Kidney tubule cell (primary cell): ENCODE results near the gene TNFRSF11A.

Source experiments
- DNase-seq: peaks from one replicate; pipeline ENCODE4 v3.0.0-alpha.2; 2018; ENCODE audit warnings: low spot score

The TNFRSF11A gene

GRCh38 chr18:62324917-62325805 lies at the start of gene TNFRSF11A:
Gene TNFRSF11A, plus strand, starts transcription at chr18:62325310. Its CDS starts 43 bp downstream, at chr18:62325353.
- DNase-seq, result peak; percentile 70

GRCh38 chr18:62277045-62277444 lies 48.1 kb upstream of the TNFRSF11A start:
- no peak for DNase-seq

DNA sequence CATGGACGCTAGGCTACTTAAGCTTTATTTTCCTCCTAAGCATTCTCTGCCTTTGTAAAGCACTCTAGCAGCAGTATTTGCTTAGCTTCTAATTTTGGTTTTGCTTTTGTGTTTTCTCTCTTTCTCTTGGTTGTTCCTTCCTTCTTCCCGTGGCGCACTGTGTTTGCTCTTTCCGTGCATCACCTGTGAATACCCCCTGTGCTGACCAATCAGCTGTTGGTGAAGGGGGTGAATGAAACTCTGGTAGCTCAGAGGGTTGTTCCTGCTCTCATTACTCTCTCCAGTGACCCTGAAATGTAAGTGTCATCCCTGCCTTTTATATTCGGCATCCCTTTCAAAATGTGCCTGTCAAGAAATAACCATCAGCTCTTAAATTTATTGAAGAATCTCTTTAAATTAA lies 45.5 kb upstream of the TNFRSF11A start:
- no peak for DNase-seq

GRCh38 chr18:62280058-62280457 lies 45.1 kb upstream of the TNFRSF11A start:
- no peak for DNase-seq

DNA sequence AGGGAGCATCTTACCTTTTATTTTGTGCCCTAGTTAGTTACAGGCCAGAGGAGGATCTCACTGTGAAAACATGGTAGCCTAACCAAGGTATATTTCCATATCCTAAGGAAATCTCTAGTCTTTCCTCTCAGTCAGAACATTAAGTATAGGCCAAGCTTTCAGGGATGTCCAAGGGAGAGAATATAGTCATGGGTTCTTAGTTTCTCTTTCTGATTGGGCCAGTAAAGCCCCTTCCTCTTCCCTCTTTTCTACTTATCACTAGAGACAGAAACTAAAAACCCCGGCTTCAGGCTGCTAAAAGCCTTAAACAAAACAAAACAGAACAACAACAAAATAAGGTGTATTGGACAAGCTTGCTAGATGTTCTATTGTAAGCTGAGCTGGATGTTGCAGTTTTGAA lies 44.3 kb upstream of the TNFRSF11A start:
- DNase-seq, result no peak

DNA sequence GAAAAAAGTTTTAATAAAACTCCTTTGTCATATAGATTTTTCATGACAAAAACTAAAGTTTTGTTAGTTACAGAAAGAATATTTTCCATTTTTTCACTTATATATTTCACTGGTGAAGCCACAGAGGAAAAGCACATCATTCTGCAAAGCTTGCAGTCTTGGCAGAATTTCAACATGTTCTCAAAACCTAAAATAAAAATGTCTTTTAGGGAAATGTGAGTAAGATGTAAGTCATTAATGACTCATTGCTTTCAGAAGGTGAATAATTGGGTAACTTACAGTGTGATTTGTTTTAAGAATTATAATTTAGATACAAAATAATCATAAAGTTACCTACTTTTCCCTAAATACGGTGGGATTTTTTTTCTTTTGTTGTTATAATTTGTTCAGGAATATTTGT lies 43.4 kb upstream of the TNFRSF11A start:
- DNase-seq, result peak; percentile 65

DNA sequence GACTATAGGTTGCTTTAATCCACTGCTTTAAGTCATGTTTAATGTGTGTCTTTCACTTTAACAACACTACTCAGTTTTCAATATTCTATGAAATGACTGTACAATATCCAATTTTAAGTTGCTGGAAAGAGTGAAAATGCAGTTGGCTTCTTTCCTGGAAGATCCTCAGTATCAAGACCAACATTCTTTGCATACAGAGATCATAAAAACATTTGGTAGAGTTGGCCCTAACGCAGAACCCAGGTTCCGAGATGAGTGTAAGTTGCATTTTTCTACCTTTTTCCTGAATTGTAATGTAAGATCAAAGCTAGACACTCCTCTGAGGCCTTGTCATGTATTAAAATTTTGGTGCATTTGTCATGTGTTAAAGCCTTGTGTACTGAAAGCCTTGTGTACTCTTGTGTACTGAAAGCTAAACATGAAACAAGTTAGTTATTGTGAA lies 42.9 kb upstream of the TNFRSF11A start:
- peak; percentile 1 for DNase-seq

- DNase-seq, result no peak
These were observed 40.5 kb upstream of the TNFRSF11A start for GRCh38 chr18:62284637-62285036.

DNA sequence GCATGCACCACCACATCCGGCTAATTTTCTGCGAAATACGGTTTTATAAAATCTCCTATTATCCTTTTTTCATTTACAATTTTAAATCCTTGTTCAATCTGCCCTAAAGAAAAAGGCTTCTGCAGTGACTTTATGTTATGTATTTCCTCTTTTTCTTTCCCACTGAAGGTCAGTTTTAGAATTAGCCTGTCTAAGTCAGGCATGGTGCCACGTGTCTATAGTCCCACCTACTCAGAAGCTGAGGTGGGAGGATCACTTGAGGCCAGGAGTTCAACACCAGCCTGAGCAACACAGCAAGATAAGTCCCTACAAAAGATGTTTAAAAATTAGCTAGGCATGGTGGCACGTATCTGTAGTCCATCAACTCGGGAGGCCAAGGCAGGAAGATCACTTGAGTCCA lies 39.8 kb upstream of the TNFRSF11A start:
- DNase-seq, result no peak

DNA sequence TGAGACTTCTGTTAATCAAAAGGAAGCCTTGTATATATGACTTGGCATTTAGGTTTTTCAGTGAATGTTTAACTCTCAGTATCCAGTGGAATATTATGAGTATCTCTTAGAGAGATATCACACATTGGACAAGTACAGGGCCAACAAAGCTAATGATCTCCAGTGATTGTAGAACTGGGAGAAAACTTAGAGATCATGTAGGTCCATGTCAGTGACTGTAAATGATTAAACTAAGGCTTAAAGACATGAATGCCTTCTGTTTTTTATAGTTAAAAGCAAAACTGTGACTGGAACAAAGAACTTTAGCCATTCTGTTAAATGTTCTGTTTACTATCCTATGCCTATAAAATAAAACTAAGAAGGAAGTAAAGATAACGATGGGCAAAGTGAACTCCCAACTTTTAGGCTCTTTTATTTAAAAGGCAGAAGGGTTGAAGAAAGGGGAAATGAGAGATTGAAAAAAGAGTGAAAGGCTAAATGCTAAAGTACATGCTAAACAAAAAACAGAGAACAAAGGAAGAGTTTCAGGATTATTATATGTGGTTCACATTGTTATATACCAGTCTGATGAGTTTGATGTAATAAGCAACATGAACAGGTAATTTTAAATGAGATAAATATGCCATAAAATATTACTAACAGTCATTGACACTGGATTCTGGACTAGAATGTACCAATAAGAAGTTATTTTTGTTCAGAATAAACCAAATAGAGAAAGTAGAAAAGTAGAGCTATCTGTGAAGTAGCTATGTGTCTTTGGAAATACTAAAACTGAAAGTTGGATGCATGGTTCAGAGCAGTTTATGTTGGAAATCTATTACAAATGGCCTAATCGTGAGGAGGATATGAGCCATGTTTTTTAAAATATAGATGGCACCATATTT lies 37.1 kb upstream of the TNFRSF11A start:
- peak; percentile 51 for DNase-seq

GRCh38 chr18:62288665-62289008 lies 36.5 kb upstream of the TNFRSF11A start:
- no peak for DNase-seq

- no peak for DNase-seq
These were observed 36.1 kb upstream of the TNFRSF11A start for GRCh38 chr18:62289047-62289446.

GRCh38 chr18:62294073-62294472 lies 31.0 kb upstream of the TNFRSF11A start:
- DNase-seq, result no peak

DNA sequence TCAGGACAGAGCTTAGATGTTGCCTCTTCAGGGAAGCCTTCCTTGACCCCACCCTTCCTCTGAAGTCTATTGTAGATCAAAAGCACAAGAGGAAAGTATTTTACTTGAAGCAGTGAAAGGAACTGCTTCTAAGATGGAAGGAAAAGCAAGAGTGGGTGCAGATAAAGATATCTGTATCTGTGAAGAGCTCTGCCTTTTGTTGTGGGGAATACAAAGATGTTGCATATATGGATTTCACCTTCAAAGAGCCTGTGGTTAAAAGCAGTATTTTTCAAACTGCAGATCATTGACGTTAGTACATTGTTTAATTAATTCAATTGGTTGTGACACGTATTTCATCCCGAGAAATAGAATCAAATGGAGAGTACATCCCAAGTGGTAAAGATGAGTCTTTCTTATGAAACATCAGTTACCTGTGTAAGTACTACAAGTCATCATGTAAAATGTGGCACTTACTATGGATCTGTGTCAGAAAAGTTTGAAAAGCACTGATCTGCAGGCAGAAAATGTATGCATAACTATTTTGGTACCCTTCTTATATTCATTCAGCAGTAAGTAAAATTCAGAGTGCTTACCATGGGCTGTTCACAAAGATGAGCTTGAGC lies 24.6 kb upstream of the TNFRSF11A start:
- DNase-seq, result no peak

- DNase-seq, result no peak
These were observed 23.8 kb upstream of the TNFRSF11A start for GRCh38 chr18:62301322-62301721.

DNA sequence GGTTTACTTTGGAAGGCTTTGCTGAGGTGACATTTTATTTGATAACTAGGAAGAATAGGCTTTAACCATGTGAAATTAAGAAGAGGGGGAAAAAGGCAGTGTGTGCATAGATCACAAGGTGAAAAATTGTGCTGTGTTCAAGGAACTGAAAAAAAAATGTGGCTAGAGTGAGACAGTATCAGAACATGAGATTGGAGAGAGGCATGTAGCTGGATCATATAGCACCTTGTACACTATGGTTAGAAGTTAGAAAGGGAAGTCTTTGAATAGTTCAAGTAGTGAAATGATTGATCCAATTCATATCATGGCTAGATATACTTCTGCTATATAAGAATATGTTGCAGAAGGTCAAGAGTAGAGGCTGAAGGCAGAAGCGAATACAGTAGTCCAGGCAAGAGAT lies 12.3 kb upstream of the TNFRSF11A start:
- DNase-seq, result no peak

GRCh38 chr18:62318228-62319180 lies 6.6 kb upstream of the TNFRSF11A start:
- DNase-seq, result no peak

- no peak for DNase-seq
These were observed 3.9 kb upstream of the TNFRSF11A start for GRCh38 chr18:62321201-62321600.

GRCh38 chr18:62323483-62324180 lies 1.5 kb upstream of the TNFRSF11A start:
- peak; percentile 30 for DNase-seq

DNA sequence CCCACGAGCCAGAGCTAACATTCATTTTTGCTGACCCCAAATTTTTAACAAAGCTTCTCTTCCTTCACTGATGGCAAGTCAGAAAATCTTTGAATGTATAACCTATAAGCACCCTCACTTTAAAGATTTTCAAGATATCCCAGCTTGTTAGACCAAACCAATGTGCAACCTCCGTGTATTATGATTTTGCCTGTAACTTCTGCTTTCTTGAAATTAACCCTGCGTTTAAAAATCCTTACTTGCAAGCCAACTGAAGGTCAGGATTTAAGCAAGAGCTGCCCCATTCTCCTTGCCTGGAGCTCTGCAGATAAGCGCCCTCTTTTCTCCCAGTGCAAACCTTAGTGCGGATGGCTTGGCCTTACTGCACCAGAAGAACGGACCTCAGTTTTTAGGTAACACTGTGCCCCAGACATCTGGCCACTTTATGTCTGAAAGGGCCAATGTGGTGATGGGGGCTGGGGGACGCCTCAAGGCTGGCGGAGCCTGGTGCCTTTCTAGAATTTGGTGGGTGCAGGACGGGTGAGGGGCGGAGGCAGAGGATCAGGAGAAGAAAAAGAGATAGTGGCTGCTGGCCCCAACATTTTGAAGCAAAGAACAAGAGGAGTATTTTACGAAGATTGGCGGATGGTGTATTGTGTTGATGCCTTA lies 805 bp upstream of the TNFRSF11A start:
- no peak for DNase-seq
